A673 (cell line): Measurements from ENCODE around the gene KLHL33.

ENCODE experiments used
- CTCF ChIP-seq: fragments of 300-800, 200-600 bp; sonication (generic); conservative IDR thresholded peaks from 2 replicates; pipeline ENCODE4 v1.5.1; 2017; ENCODE audit warnings: low read depth, mild to moderate bottlenecking, antibody characterized with exemption, low read length, moderate library complexity, mixed read lengths
- EZH2 ChIP-seq: fragments of 200-600 bp; sonication (generic); IDR thresholded peaks from 2 replicates; pipeline ENCODE4 v1.6.1; 2017; ENCODE audit warnings: borderline replicate concordance, low read depth, mild to moderate bottlenecking, mixed read lengths, antibody characterized with exemption, low read length; ENCODE audit not compliant: poor library complexity, severe bottlenecking

- TF ChIP-seq CTCF (no peak), EZH2 (no peak)
Observed at GRCh38 chr14:20412876-20413743, 22.9 kb downstream of the KLHL33 start, which contains the start of gene TEP1.
